HCT116 (cell line): ENCODE measurements around the gene PKDCC. TPM values are rescaled to one million over a fixed set of nuclear protein-coding genes. Genes with fewer than 3 reads are reported as not detected.

Experiments used
- ATAC-seq: fragments of 200-7000 bp; cut with Tn5 transposase; 2 replicates; pipeline ENCODE4 v1.9.1; 2020; ENCODE audit warnings: mild to moderate bottlenecking, moderate library complexity
- BruUV-seq: library from RNA; stranded (reverse); fragments of 400-500 nt; replicated peaks from 2 replicates; lab custom pipeline; 2021; lab: Mats Ljungman, UMichigan
- CTCF ChIA-PET: fragments of 300-600 bp; sonication (Branson Sonifier 250); formaldehyde crosslinking; loops from one replicate; lab custom pipeline; 2021; ENCODE audit warnings: antibody characterized with exemption; lab: Charles Lee
- POLR2A ChIA-PET: fragments of 300-600, 350-600 bp; sonication (Branson Sonifier 250); formaldehyde crosslinking; loops from one replicate; lab custom pipeline; 2021; ENCODE audit warnings: antibody characterized with exemption; lab: Charles Lee
- RAD21 ChIA-PET, 2 experiments: fragments of 300-600 bp; sonication (Branson Sonifier 250); formaldehyde crosslinking; loops; one replicate each; lab custom pipeline; 2023; ENCODE audit warnings: low total read pairs in 2 of 2; ENCODE audit not compliant: uncharacterized antibody in 2 of 2, unreplicated experiment in 2 of 2, low non-redundant PET in 1 of 2; lab: Charles Lee
- DNase-seq: peaks from one replicate; pipeline ENCODE4 v3.0.0-alpha.2; 2010; ENCODE audit warnings: low read depth, low spot score
- H2AFZ ChIP-seq: fragments of 200-600 bp; shearing (Covaris generic), sonication (generic); 2 replicates; pipeline ENCODE4 v1.6.1; 2017; ENCODE audit warnings: low read depth, mixed run types, mixed read lengths, antibody characterized with exemption, low read length; ENCODE audit not compliant: poor library complexity, severe bottlenecking
- H3K27ac ChIP-seq: 2 replicates; pipeline ENCODE4 v1.5.1; 2012; ENCODE audit warnings: low read depth, low read length
- H3K27me3 ChIP-seq: fragments of 200-600 bp; sonication (generic); 2 replicates; pipeline ENCODE4 v1.6.1; 2016; ENCODE audit warnings: mixed run types, low read length, mixed read lengths; ENCODE audit not compliant: insufficient read depth
- H3K36me3 ChIP-seq, 2 experiments: fragments of 200-500 bp in 1 of 2; fragments of 200-600 bp in 1 of 2; sonication (Bioruptor generic) in 1 of 2; sonication (generic) in 1 of 2; 2 replicates each; pipeline versions ENCODE4 v1.5.1 to v1.6.1; 2014 to 2016; ENCODE audit warnings: low read length in 2 of 2, inconsistent platforms in 1 of 2, mixed read lengths in 1 of 2, mixed run types in 1 of 2; ENCODE audit not compliant: insufficient read depth in 2 of 2, control insufficient read depth in 1 of 2
- H3K4me1 ChIP-seq, 2 experiments: fragments of 200-600 bp in 1 of 2; sonication (generic) in 1 of 2; 2 replicates each; pipeline versions ENCODE4 v1.5.1 to v1.6.1; 2012 to 2017; ENCODE audit warnings: low read length in 2 of 2, inconsistent platforms in 1 of 2, mild to moderate bottlenecking in 1 of 2, mixed read lengths in 1 of 2, mixed run types in 1 of 2, moderate library complexity in 1 of 2; ENCODE audit not compliant: insufficient read depth in 2 of 2, control insufficient read depth in 1 of 2
- H3K4me2 ChIP-seq: fragments of 200-600 bp; sonication (generic); 2 replicates; pipeline ENCODE4 v1.6.1; 2017; ENCODE audit warnings: mixed run types, low read length, mixed read lengths
- H3K4me3 ChIP-seq, 2 experiments: fragments of 200-600 bp in 1 of 2; sonication (generic) in 1 of 2; replicated peaks in 1 of 2; 2 replicates each; pipeline ENCODE4 v1.5.1; 2011 to 2016; ENCODE audit warnings: low read length in 2 of 2, control low read depth in 1 of 2, low read depth in 1 of 2, mild to moderate bottlenecking in 1 of 2, mixed read lengths in 1 of 2, mixed run types in 1 of 2
- H3K79me2 ChIP-seq: fragments of 200-600 bp; sonication (generic); 2 replicates; pipeline ENCODE4 v1.6.1; 2017; ENCODE audit warnings: mild to moderate bottlenecking, mixed run types, low read length, moderate library complexity, mixed read lengths; ENCODE audit not compliant: insufficient read depth
- H3K9ac ChIP-seq: fragments of 200-600 bp; sonication (generic); 2 replicates; pipeline ENCODE4 v1.6.1; 2016; ENCODE audit warnings: low read length, mixed read lengths
- H3K9me2 ChIP-seq: fragments of 200-600 bp; sonication (generic), shearing (Covaris generic); 2 replicates; pipeline ENCODE4 v1.6.1; 2017; ENCODE audit warnings: mixed run types, mild to moderate bottlenecking, moderate library complexity; ENCODE audit not compliant: insufficient read depth
- H3K9me3 ChIP-seq, 2 experiments: fragments of 200-500 bp in 1 of 2; fragments of 200-600 bp in 1 of 2; sonication (Bioruptor generic) in 1 of 2; sonication (generic) in 1 of 2; 2 replicates each; pipeline ENCODE4 v1.6.1; 2014 to 2017; ENCODE audit warnings: low read length in 2 of 2, mixed read lengths in 2 of 2, inconsistent platforms in 1 of 2, low read depth in 1 of 2, mild to moderate bottlenecking in 1 of 2, mixed run types in 1 of 2, moderate library complexity in 1 of 2; ENCODE audit not compliant: control insufficient read depth in 1 of 2, insufficient read depth in 1 of 2
- H4K20me1 ChIP-seq: fragments of 200-600 bp; sonication (generic), shearing (Covaris generic); 2 replicates; pipeline ENCODE4 v1.6.1; 2017; ENCODE audit warnings: mixed run types, mild to moderate bottlenecking, moderate library complexity; ENCODE audit not compliant: insufficient read depth
- CBX3 ChIP-seq: IDR thresholded peaks from 2 replicates; pipeline ENCODE4 v1.6.1; 2012; ENCODE audit warnings: low read depth
- CEBPB ChIP-seq: IDR thresholded peaks from 2 replicates; pipeline ENCODE4 v1.6.1; 2012; ENCODE audit warnings: low read depth
- CTCF ChIP-seq, 3 experiments: fragments of 200-600 bp in 1 of 3; sonication (generic) in 1 of 3; IDR thresholded peaks in 2 of 3; conservative IDR thresholded peaks in 1 of 3; 2 replicates each; pipeline ENCODE4 v1.5.1; 2012 to 2017; ENCODE audit warnings: low read depth in 2 of 3, low read length in 2 of 3, antibody characterized with exemption in 1 of 3, borderline replicate concordance in 1 of 3, control low read depth in 1 of 3, mild to moderate bottlenecking in 1 of 3, mixed read lengths in 1 of 3, mixed run types in 1 of 3, moderate library complexity in 1 of 3; ENCODE audit not compliant: insufficient read depth in 1 of 3
- EGR1 ChIP-seq: IDR thresholded peaks from 2 replicates; pipeline ENCODE4 v1.6.1; 2012; ENCODE audit warnings: low read depth
- EZH2phosphoT487 ChIP-seq: fragments of 200-600 bp; IDR thresholded peaks from 2 replicates; pipeline ENCODE4 v1.6.1; 2018; ENCODE audit warnings: antibody characterized with exemption, borderline replicate concordance
- FOSL1 ChIP-seq: IDR thresholded peaks from 2 replicates; pipeline ENCODE4 v1.6.1; 2012; ENCODE audit warnings: low read depth
- RAD21 ChIP-seq: IDR thresholded peaks from 2 replicates; pipeline ENCODE4 v1.6.1; 2012; ENCODE audit warnings: low read depth, mild to moderate bottlenecking
- SP1 ChIP-seq: IDR thresholded peaks from 2 replicates; pipeline ENCODE4 v1.6.1; 2012; ENCODE audit warnings: low read depth
- SRF ChIP-seq: IDR thresholded peaks from 2 replicates; pipeline ENCODE4 v1.6.1; 2012; ENCODE audit warnings: low read depth
- YY1 ChIP-seq: IDR thresholded peaks from 2 replicates; pipeline ENCODE4 v1.6.1; 2011; ENCODE audit warnings: low read length, low read depth, moderate library complexity, mild to moderate bottlenecking; ENCODE audit not compliant: insufficient replicate concordance; ENCODE audit errors: extremely low read depth
- ZFX ChIP-seq: fragments of 450-650 bp; IDR thresholded peaks from 2 replicates; pipeline ENCODE4 v1.6.1; 2017
- ZNF274 ChIP-seq: fragments of 200-500 bp; sonication (Bioruptor generic); IDR thresholded peaks from 2 replicates; pipeline ENCODE4 v1.6.1; 2014; ENCODE audit warnings: mild to moderate bottlenecking, low read depth, low read length, inconsistent platforms
- intact Hi-C: fragments of 100-400 bp; cut with micrococcal nuclease; formaldehyde crosslinking; loops from 2 replicates; pipeline ENCODE4 v1.10.0; 2022
- total RNA-seq: library from RNA; stranded (reverse); gene quantifications from one replicate; pipeline ENCODE4 v1.2.1, GENCODE V29; 2021; ENCODE audit not compliant: unreplicated experiment
- TF ChIP-seq, protein P1 (sequence below): IDR thresholded peaks from 2 replicates; pipeline ENCODE4 v1.6.1; 2012
- TF ChIP-seq, protein P2 (sequence below): IDR thresholded peaks from 2 replicates; pipeline ENCODE4 v1.6.1; 2012
- TF ChIP-seq, protein P3 (sequence below): IDR thresholded peaks from 2 replicates; pipeline ENCODE4 v1.6.1; 2011; ENCODE audit warnings: mild to moderate bottlenecking, low read length, moderate library complexity; ENCODE audit not compliant: insufficient replicate concordance; ENCODE audit errors: extremely low read depth

PKDCC gene
- total RNA-seq, 1 experiment from 2014 or later, result 0.84 TPM

GRCh38 chr2:42031281-42032223 lies 16.3 kb upstream of the PKDCC start:
- no peak overlapping the region for H3K9ac ChIP-seq
- H4K20me1 ChIP-seq, result no peaks in the 10 kb centered on the region
- H3K4me3 ChIP-seq, result no peak overlapping the region
- POLR2A ChIA-PET, result no interaction called here
- no peak for DNase-seq
- H3K9me2 ChIP-seq, result no peaks in the 10 kb centered on the region
- H3K4me1 ChIP-seq, result no peaks in the 10 kb centered on the region
- TF ChIP-seq EZH2phosphoT487, result no peak
- TF ChIP-seq RAD21, result no peak
- TF ChIP-seq, protein P1, sequence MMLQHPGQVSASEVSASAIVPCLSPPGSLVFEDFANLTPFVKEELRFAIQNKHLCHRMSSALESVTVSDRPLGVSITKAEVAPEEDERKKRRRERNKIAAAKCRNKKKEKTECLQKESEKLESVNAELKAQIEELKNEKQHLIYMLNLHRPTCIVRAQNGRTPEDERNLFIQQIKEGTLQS, result no peak
- no peak for TF ChIP-seq CTCF (IDR thresholded peaks at IDR 0.05 in 2 of 3, conservative IDR thresholded peaks at IDR 0.05 in 1 of 3; ENCODE audit: borderline replicate concordance in 1 of 3, insufficient read depth in 1 of 3, low read depth in 2 of 3, low read length in 2 of 3)
- TF ChIP-seq CBX3, result no peak
- no peak for TF ChIP-seq EGR1
- TF ChIP-seq ZFX, result no peak
- TF ChIP-seq SRF, result no peak
- TF ChIP-seq, protein P2, sequence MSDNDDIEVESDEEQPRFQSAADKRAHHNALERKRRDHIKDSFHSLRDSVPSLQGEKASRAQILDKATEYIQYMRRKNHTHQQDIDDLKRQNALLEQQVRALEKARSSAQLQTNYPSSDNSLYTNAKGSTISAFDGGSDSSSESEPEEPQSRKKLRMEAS, result no peak
- no peak for TF ChIP-seq YY1
- TF ChIP-seq, protein P3, sequence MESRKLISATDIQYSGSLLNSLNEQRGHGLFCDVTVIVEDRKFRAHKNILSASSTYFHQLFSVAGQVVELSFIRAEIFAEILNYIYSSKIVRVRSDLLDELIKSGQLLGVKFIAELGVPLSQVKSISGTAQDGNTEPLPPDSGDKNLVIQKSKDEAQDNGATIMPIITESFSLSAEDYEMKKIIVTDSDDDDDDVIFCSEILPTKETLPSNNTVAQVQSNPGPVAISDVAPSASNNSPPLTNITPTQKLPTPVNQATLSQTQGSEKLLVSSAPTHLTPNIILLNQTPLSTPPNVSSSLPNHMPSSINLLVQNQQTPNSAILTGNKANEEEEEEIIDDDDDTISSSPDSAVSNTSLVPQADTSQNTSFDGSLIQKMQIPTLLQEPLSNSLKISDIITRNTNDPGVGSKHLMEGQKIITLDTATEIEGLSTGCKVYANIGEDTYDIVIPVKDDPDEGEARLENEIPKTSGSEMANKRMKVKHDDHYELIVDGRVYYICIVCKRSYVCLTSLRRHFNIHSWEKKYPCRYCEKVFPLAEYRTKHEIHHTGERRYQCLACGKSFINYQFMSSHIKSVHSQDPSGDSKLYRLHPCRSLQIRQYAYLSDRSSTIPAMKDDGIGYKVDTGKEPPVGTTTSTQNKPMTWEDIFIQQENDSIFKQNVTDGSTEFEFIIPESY, result no peak
- TF ChIP-seq CEBPB, result no peak
- no peak for TF ChIP-seq SP1
- TF ChIP-seq ZNF274, result no peak
- no peak for TF ChIP-seq FOSL1
- TF ChIP-seq, all 23 proteins: peak for 0
- no peaks in the 10 kb centered on the region for H3K36me3 ChIP-seq
- ChIA-PET CTCF (no interaction called here), RAD21 (no interaction called here)
- ATAC-seq, result no peak
- H3K27ac ChIP-seq, result no peak overlapping the region
- H2AFZ ChIP-seq, result no peak overlapping the region
- intact Hi-C loops, result no loop called here
- no peaks in the 10 kb centered on the region for H3K79me2 ChIP-seq
- BruUV-seq, result no TSS peak
- no peak overlapping the region for H3K4me2 ChIP-seq
- 0 out of 2 replicates have a peak, but pooled peaks cover 3% of the 10 kb centered on the region for H3K27me3 ChIP-seq
- H3K9me3 ChIP-seq, result no peaks in the 10 kb centered on the region
